ENCODE results near the gene ZBTB42.

ZBTB42 gene

DNA sequence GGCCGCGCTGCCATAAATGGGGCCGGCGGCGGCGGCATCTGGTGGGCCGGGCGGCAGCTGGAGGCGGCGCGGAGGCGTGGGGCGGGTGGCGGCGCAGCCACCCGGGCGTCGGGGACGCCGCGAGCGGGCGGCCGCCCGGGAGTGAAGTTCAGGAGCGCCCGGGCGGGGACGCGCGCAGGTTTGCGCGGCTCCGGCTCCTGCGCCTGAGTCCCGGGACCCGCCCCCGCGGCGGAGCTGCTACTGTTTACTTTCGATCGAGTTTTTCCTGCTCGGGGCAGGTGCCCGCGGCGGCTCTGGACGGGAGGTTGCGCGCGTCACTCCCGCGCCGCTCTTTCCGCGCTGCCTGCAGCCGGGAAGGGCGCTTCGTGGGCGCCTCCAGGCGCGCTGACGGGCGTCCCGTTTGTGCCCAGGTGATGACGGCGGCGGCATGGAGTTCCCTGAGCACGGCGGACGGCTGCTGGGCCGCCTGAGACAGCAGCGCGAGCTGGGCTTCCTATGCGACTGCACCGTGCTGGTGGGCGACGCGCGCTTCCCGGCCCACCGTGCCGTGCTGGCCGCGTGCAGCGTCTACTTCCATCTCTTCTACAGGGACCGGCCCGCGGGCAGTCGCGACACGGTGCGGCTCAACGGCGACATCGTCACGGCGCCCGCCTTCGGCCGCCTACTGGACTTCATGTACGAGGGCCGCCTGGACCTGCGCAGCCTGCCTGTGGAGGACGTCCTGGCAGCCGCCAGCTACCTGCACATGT is at the start of gene ZBTB42:
TSS of gene ZBTB42 (plus strand) at position 331 of the 749 bp plus-strand sequence. CDS start at position 428, 97 bp downstream.
- peak; percentile 43 for DNase-seq

DNA sequence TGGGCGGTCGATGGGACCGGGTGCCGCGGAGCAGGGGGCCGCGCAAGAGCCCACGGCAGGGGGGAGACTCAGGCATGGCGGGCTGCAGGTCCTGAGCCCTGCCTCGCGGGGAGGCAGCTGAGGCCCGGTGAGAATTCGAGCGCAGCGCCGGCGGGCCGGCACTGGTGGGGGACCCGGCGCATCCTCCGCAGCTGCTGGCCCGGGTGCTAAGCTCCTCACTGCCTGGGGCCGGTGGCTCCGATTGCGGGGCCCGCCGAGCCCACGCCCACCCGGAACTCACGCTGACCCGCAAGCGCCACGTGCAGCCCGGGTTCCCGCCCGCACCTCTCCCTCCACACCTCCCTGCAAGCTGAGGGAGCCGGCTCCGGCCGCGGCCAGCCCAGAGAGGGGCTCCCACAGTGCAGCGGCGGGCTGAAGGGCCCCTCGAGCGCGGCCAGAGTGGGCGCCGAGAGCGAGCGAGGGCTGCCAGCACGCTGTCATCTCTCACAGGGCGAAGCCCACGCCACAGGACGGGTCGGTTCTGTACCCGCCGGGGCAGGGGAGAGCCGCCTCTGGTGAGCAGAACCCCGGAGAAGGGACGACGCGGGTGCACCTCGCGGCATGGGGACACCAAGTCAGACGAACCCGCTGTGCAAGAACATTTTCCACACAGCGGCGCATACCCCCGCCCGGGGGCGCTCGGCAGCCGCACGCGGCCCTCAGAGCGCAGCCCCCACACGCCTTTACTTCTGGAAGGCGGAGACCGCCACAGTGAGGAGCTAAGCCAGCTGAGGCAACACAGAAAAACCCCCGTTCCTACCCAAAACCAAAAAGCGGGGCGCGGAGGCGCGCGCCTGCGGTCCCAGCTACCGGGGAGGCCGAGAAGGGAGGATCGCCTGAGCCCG is 49.1 kb upstream of the ZBTB42 start:
- no peak for DNase-seq

DNA sequence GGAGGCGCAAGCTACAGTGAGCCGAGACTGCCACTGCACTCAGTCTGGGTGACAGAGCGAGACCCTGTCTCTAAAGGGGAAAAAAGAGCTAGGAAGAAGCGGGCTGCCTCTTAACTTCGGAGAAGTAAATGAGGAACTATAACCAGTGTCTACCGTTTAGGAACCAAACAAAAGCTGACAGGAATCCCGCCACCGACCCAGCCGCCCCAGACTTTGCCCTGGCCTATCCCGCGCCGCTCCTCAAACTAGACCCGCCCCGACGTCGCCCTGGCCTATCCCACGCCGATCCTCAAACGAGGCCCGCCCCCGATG is 48.5 kb upstream of the ZBTB42 start:
- no peak for DNase-seq

GRCh38 chr14:104752735-104753527 is 48.0 kb upstream of the ZBTB42 start, which contains the start of gene SIVA1:
TSS of gene SIVA1 (plus strand) at chr14:104753147. CDS start at chr14:104753202, 55 bp downstream.
- peak; percentile 97 for DNase-seq

DNA sequence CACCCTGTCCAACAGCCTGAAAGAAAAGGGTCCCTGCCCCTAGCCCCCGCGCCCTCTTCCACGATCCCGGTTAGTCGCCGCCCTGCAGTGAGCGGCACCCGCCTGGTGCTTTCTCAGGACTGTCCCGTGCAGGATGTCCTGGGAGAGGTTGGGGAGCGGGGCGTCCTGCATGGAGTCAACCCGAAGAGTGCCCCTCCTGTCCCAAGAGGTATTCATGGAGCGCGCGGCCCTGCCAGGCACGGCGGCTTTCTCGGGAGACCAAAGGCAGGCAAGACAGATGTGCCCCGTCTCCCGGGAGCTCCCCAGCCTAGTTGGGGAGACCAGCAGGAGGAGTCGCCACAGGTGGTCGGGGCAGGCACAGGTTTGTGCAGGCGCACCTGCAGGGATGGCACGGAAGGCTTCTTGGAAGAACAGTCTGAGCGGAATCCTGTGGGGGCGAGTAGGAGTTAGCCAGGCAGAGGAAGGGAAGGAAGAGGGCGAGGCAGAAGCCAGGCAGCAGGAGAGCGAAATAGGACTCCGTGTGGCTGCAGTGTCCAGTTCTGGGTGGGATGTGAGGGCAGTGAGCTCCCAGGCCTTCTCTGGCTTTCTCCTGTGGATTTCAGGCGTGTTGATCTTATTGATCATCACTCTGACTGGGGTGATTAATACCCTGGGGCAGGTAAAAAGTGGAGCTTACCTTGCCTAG is 47.2 kb upstream of the ZBTB42 start:
- DNase-seq, result no peak

- DNase-seq, result no peak
These were observed 46.6 kb upstream of the ZBTB42 start for GRCh38 chr14:104754213-104754851.

DNA sequence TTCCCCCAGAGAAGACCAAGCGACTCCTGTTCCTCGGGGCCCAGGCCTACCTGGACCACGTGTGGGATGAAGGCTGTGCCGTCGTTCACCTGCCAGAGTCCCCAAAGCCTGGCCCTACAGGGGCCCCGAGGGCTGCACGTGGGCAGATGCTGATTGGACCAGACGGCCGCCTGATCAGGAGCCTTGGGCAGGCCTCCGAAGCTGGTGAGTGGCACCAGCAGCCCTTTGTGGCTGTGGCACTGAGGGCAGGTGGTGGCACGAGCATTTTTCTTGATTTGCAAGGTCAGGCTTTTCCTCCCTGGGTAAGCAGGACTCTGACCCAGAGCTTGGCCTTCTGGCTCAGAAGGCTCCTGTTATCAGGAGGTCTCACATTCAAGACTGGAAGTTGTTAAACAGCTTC is 45.3 kb upstream of the ZBTB42 start:
- DNase-seq, result no peak

GRCh38 chr14:104756477-104757237 is 44.2 kb upstream of the ZBTB42 start:
- DNase-seq, result no peak

DNA sequence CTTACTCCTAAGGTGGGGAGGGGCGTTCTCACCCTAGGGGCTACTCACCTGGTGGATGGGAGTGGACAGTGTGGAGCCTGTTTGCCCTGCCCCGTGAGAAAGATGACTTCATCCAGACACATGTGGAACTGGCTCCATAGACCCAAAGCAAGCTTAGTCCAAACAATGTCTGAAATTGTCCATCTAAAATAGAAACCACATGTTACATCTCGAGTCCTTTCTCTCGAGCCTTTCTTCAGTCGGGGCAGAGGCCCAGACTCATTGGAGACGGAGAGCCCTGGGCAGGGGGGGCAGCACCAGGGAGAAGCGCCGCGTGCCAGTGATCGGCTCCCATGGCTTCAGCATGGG is 43.7 kb upstream of the ZBTB42 start:
- no peak for DNase-seq

GRCh38 chr14:104757681-104758392 is 43.1 kb upstream of the ZBTB42 start:
- DNase-seq, result no peak

GRCh38 chr14:104758981-104759969 is 41.6 kb upstream of the ZBTB42 start:
- no peak for DNase-seq

GRCh38 chr14:104765517-104765916 is 35.4 kb upstream of the ZBTB42 start:
- DNase-seq, result no peak

- no peak for DNase-seq
These were observed 34.5 kb upstream of the ZBTB42 start for GRCh38 chr14:104766256-104766862.

- no peak for DNase-seq
These were observed 33.9 kb upstream of the ZBTB42 start for GRCh38 chr14:104766863-104767633.

- DNase-seq, result no peak
These were observed 33.3 kb upstream of the ZBTB42 start for GRCh38 chr14:104767634-104767918.

GRCh38 chr14:104768437-104769323 is 32.2 kb upstream of the ZBTB42 start:
- DNase-seq, result peak; percentile 92

DNA sequence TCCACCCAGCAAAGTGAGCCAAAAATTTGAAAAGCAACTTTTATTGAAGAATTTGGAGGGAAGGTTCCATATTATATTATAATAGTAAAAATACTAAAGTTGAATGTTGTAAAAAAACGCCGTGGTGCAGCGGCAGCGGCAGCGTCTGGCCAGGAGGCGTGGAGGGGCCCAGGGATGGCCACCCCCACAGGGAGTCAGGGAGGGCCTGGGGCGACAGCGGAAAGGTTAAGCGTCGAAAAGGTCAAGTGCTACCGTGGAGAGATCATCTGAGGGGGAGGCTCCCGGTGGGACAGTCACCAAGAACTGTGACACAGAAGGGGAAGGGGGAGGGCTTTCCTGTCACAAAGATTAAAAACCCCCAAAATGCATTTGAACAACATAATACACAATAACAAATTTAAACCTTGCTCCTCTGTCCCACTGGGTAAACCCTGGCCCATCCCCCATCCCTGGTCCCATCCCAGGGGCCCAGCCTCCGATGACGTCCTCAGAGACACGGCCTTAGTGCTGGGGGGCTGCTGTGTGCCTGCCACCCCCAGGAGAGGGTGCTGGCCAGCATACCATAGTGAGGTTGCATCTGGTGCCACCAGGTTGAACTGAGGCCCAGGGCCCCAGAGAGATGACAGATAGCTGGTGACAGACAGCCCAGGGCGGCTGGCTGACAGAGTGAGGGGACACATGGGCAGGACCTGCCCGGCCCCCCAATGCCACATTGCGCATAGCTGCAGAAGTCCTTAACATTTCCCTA is 31.4 kb upstream of the ZBTB42 start:
- DNase-seq, result no peak
